GM12891 (cell line): ENCODE results near the gene ERMP1.

Source experiments
- POLR2A ChIP-seq: IDR thresholded peaks from 2 replicates; pipeline ENCODE4 v1.6.1; 2011; ENCODE audit warnings: low read depth, low read length, control low read depth
- POLR2AphosphoS5 ChIP-seq: IDR thresholded peaks from 2 replicates; pipeline ENCODE4 v1.6.1; 2011; ENCODE audit warnings: low read depth, low read length, control low read depth
- SPI1 ChIP-seq: IDR thresholded peaks from 2 replicates; pipeline ENCODE4 v1.6.1; 2011; ENCODE audit warnings: low read depth, low read length, control low read depth
- TAF1 ChIP-seq: IDR thresholded peaks from 2 replicates; pipeline ENCODE4 v1.6.1; 2011; ENCODE audit warnings: low read depth, low read length, control low read depth

DNA sequence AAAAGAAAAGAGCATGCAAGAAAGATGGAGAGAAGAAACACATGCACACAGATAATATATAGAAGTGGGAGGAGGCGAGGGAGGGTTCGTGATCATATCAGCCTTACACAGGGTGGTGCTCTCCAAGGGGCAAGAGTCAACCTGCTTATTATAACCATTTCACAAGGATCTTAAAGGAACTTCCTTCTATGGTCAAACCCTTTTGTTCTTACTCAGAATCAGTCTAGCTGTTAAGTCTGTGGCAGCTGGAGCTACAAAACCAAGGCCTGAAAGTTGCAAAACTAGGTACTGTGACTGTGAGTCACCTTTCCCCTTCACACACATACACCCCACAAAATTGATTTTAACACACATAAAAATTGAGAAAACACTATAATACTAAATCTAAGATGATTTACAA is 18.5 kb upstream of the ERMP1 start:
- TF ChIP-seq POLR2A, result no peak
- no peak for TF ChIP-seq POLR2AphosphoS5
- no peak for TF ChIP-seq TAF1
- no peak for TF ChIP-seq SPI1
